ENCODE data around the gene IL1A. TPM values are rescaled to one million over a fixed set of nuclear protein-coding genes. Genes with fewer than 3 reads are reported as not detected.

IL1A gene
- total and polyA plus RNA-seq, 9 of the 15 experiments (the other 6 are each of a cell fraction or from before 2014, with no cell fraction given): 0.03 to 0.27 (median 0.14) TPM; not detected in 2

- CTCF ChIA-PET (ENCODE audit: low intra/inter-chr PET ratio): no interaction called here
- Histone ChIP-seq H3K4me1 (replicated peaks in 1 of 2; ENCODE audit: control insufficient read depth in 2 of 2, insufficient read depth in 2 of 2, low read length in 2 of 2) (peaks cover 0 to 9% of the 10 kb centered on the region in 2 experiments; a peak in 2 of 5 replicates), H3K27me3 (ENCODE audit: control insufficient read depth in 2 of 2, insufficient read depth in 2 of 2, low read length in 2 of 2) (peaks cover 3 to 7% of the 10 kb centered on the region in 2 experiments; a peak in 4 of 5 replicates), H3K27ac (ENCODE audit: extremely low read depth, low read depth, low read length) (no peak overlapping the region), H2AFZ (ENCODE audit: low read depth, low read length) (no peak overlapping the region), H3K9ac (ENCODE audit: insufficient read depth in 1 of 2, low read depth in 2 of 2, low read length in 2 of 2) (no peak overlapping the region), H3K79me2 (ENCODE audit: control insufficient read depth, insufficient read depth, low read length) (no peaks in the 10 kb centered on the region), H4K20me1 (replicated peaks; ENCODE audit: control insufficient read depth, insufficient read depth, low read length) (no peaks in the 10 kb centered on the region), H3K4me2 (ENCODE audit: insufficient read depth, low read length) (no peak overlapping the region), H3K4me3 (no peak overlapping the region), H3K9me3 (replicated peaks; ENCODE audit: control insufficient read depth, insufficient read depth, low read depth, low read length) (no peaks in the 10 kb centered on the region), H3K36me3 (ENCODE audit: control insufficient read depth, insufficient read depth, low read length) (no peaks in the 10 kb centered on the region), H3K9me1 (ENCODE audit: control insufficient read depth, insufficient read depth, low read length) (no peaks in the 10 kb centered on the region)
- BruUV-seq (replicated peaks): no TSS peak
- DNase-seq (ENCODE audit: extremely low read depth in 1 of 4, low spot score in 3 of 4) (no peak), ATAC-seq (no peak), FAIRE-seq (no peak)
- TF ChIP-seq ETS1 (conservative IDR thresholded peaks at IDR 0.05; ENCODE audit: control insufficient read depth, low read depth, low read length): no peak
- TF ChIP-seq CREB1 (IDR thresholded peaks at IDR 0.05): no peak
- TF ChIP-seq CREB1 (CRISPR knock-in tag; IDR thresholded peaks at IDR 0.05): no peak
- TF ChIP-seq EZH2 (IDR thresholded peaks at IDR 0.05; ENCODE audit: borderline replicate concordance, low read depth, low read length): no peak
- no peak for TF ChIP-seq ZNF586 (CRISPR knock-in tag; conservative IDR thresholded peaks at IDR 0.05)
- TF ChIP-seq THAP12 (CRISPR knock-in tag; IDR thresholded peaks at IDR 0.05): no peak
- no peak for TF ChIP-seq TARDBP (IDR thresholded peaks at IDR 0.05)
- no peak for TF ChIP-seq HNRNPLL (IDR thresholded peaks at IDR 0.05; ENCODE audit: low read depth, low read length, poor library complexity, severe bottlenecking)
- TF ChIP-seq EP300 (IDR thresholded peaks at IDR 0.05; ENCODE audit: low read length): no peak
- no peak for TF ChIP-seq ZNF696 (CRISPR knock-in tag; conservative IDR thresholded peaks at IDR 0.05)
- TF ChIP-seq TCF7L2 (IDR thresholded peaks at IDR 0.05; ENCODE audit: low read depth, low read length): no peak
- no peak for TF ChIP-seq KDM4B (IDR thresholded peaks at IDR 0.05; ENCODE audit: borderline replicate concordance in 2 of 2, low read depth in 1 of 2)
- TF ChIP-seq, protein P1, sequence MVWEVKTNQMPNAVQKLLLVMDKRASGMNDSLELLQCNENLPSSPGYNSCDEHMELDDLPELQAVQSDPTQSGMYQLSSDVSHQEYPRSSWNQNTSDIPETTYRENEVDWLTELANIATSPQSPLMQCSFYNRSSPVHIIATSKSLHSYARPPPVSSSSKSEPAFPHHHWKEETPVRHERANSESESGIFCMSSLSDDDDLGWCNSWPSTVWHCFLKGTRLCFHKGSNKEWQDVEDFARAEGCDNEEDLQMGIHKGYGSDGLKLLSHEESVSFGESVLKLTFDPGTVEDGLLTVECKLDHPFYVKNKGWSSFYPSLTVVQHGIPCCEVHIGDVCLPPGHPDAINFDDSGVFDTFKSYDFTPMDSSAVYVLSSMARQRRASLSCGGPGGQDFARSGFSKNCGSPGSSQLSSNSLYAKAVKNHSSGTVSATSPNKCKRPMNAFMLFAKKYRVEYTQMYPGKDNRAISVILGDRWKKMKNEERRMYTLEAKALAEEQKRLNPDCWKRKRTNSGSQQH (CRISPR knock-in tag; IDR thresholded peaks at IDR 0.05): no peak
- TF ChIP-seq EGR1 (conservative IDR thresholded peaks at IDR 0.05): no peak
- no peak for TF ChIP-seq SMAD3 (CRISPR knock-in tag; conservative IDR thresholded peaks at IDR 0.05)
- no peak for TF ChIP-seq PHF21A (IDR thresholded peaks at IDR 0.05; ENCODE audit: borderline replicate concordance, low read depth)
- no peak for TF ChIP-seq FOXA3 (CRISPR knock-in tag; conservative IDR thresholded peaks at IDR 0.05 in 1 of 2, IDR thresholded peaks at IDR 0.05 in 1 of 2)
- no peak for TF ChIP-seq HDGF (IDR thresholded peaks at IDR 0.05)
- POLR2A ChIA-PET: interaction anchor here (0.7 to 0.9 kb wide), 3 partner anchors 11 to 19 kb away, joined by 3 to 4 read pairs (median 3); no protein-coding TSS in a partner anchor
- WGBS (ENCODE audit: insufficient coverage, low coverage, missing lambda C conversion rate): 44% methylated on average over 12 of the region's 15 CpGs
- in situ Hi-C loops (cut with MboI): no loop called here
- intact Hi-C loops (cut with micrococcal nuclease): loop anchor here (5.0 kb wide), 1 partner anchor 80 kb away; no protein-coding TSS in a partner anchor
Observed at GRCh38 chr2:112831946-112832840, 47.9 kb upstream of the IL1A start.

All from K562 (cell line).